Raji (cell line): Measurements from ENCODE around the gene CACNA2D3.

Experiments
- POLR2A ChIP-seq: IDR thresholded peaks from 2 replicates; pipeline ENCODE4 v1.6.1; 2011; ENCODE audit warnings: low read depth, low read length, control low read depth; ENCODE audit not compliant: insufficient read depth

The CACNA2D3 gene

GRCh38 chr3:55061720-55062034 lies 939.3 kb downstream of the CACNA2D3 start:
- no peak for TF ChIP-seq POLR2A

- TF ChIP-seq POLR2A: no peak
These were observed 941.8 kb downstream of the CACNA2D3 start for GRCh38 chr3:55064164-55064563.

- TF ChIP-seq POLR2A: no peak
These were observed 943.0 kb downstream of the CACNA2D3 start for GRCh38 chr3:55065331-55065730.

- TF ChIP-seq POLR2A: no peak
These were observed 944.2 kb downstream of the CACNA2D3 start for GRCh38 chr3:55066551-55067047.

GRCh38 chr3:55069950-55070349 lies 947.6 kb downstream of the CACNA2D3 start:
- no peak for TF ChIP-seq POLR2A

- no peak for TF ChIP-seq POLR2A
These were observed 952.4 kb downstream of the CACNA2D3 start for GRCh38 chr3:55074796-55075195.

- no peak for TF ChIP-seq POLR2A
These were observed 953.5 kb downstream of the CACNA2D3 start for GRCh38 chr3:55075846-55076245.

GRCh38 chr3:55077726-55078125 lies 955.4 kb downstream of the CACNA2D3 start:
- TF ChIP-seq POLR2A: no peak

GRCh38 chr3:55078876-55079275 lies 956.5 kb downstream of the CACNA2D3 start:
- TF ChIP-seq POLR2A: no peak

GRCh38 chr3:55085231-55085630 lies 962.9 kb downstream of the CACNA2D3 start:
- TF ChIP-seq POLR2A: no peak

GRCh38 chr3:55089211-55089610 lies 966.9 kb downstream of the CACNA2D3 start:
- TF ChIP-seq POLR2A: no peak

- no peak for TF ChIP-seq POLR2A
These were observed 967.9 kb downstream of the CACNA2D3 start for GRCh38 chr3:55090291-55090690.

GRCh38 chr3:55090746-55091145 lies 968.4 kb downstream of the CACNA2D3 start:
- TF ChIP-seq POLR2A: no peak

GRCh38 chr3:55091381-55092225 lies 969.3 kb downstream of the CACNA2D3 start:
- no peak for TF ChIP-seq POLR2A

GRCh38 chr3:55094676-55095075 lies 972.3 kb downstream of the CACNA2D3 start:
- TF ChIP-seq POLR2A: no peak

- TF ChIP-seq POLR2A: no peak
These were observed 975.1 kb downstream of the CACNA2D3 start for GRCh38 chr3:55097441-55097840.

GRCh38 chr3:55105647-55106046 lies 983.3 kb downstream of the CACNA2D3 start:
- no peak for TF ChIP-seq POLR2A
